Neural progenitor cell (in vitro differentiated cells): ENCODE data around the gene NUDT3.

Experiments
- CTCF ChIP-seq: fragments of 200-600 bp; sonication (generic); IDR thresholded peaks from 2 replicates; pipeline ENCODE4 v1.5.1; 2017; ENCODE audit warnings: antibody characterized with exemption, mild to moderate bottlenecking
- EZH2 ChIP-seq: fragments of 200-600 bp; sonication (generic); IDR thresholded peaks from 2 replicates; pipeline ENCODE4 v1.6.1; 2017; ENCODE audit warnings: antibody characterized with exemption, mild to moderate bottlenecking, moderate library complexity
- EZH2phosphoT487 ChIP-seq: fragments of 200-600 bp; sonication (generic); IDR thresholded peaks from 2 replicates; pipeline ENCODE4 v1.6.1; 2017; ENCODE audit warnings: antibody characterized with exemption

DNA sequence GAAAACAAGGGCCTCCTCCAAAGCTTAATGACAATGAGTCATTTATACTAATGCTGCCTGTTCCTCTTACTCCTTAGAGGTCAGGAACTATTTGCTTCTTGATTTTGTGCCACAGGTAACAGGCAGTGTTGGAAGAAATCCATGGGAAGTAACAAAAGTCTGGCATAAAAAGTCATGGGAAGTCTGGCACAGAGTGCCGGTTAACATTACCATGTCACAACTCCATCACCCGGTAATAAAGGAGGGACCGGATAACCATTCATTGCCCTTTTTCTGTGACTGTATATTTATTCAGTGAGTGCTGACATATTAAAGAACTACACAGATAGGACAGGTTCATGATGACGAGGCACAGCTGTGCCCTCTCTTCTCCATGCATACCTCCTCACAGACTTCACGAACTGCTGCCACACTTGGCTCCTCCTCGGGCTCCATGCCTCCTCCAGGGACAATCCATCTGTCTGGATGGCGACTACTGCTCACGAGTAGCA lies 50.9 kb downstream of the NUDT3 start:
- TF ChIP-seq CTCF (no peak), EZH2 (no peak), EZH2phosphoT487 (no peak)
